Activated CD4-positive, alpha-beta T cell treated with anti-CD3 and anti-CD28 coated beads, Interleukin-2, amount 50 U/mL, for 4 hours (primary cell): Measurements from ENCODE around the gene GEMIN7.

Source experiments
- DNase-seq, 2 experiments: peaks; one replicate each; pipeline ENCODE4 v3.0.0-alpha.2; 2020

The GEMIN7 gene

DNA sequence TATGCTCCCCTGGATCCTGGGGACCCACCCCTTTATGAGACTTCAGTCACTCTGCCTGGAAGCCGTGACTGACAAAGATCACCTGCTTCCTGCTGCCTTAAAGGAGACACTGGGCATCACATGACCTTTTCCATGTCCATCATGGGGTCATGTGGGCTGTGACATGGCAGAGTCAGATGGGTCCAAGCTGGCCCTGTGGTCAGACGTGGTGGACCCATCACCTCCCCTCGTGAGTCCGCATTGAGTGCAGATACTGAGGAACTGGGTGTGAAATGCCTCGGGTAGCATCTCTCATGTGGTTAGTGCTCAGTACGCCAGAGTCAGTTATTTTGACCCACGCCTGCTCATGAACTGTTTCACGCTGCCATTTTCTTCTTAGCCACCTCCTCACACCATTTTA is 54.6 kb downstream of the GEMIN7 start:
- DNase-seq = no peak

DNA sequence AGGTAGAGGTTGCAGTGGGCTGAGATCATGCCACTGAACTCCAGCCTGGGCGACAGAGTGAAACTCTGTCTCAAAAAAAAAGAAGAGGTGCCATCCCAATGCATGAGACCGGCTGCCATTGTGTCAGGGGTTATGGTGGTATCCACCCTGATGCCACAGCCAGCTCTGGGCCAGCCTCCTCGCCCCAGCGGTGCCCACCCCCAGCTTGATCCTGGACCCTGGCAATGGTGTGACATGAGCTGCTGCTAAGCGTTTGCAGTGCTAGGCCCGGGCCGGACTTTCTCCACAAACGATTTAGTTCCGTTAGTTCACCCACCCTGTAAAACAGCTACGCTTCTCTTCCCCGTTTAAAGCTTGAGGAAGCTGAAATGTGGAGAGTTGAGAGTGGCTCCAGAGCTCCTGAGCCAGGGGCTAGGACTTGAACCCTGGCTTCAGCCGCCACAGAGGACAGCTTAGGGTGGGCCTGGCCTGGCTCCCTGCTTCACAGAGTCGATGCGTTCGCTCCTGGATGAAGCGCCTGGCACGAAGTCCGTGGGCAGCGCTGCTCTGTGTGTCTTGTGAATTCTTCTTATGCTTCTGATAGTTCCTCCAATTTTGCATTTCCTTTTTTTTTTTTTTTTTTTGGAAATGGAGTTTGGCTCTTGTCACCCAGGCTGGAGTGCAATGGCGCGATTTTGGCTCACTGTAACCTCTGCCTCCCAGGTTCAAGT is 56.3 kb downstream of the GEMIN7 start:
- DNase-seq = no peak

DNA sequence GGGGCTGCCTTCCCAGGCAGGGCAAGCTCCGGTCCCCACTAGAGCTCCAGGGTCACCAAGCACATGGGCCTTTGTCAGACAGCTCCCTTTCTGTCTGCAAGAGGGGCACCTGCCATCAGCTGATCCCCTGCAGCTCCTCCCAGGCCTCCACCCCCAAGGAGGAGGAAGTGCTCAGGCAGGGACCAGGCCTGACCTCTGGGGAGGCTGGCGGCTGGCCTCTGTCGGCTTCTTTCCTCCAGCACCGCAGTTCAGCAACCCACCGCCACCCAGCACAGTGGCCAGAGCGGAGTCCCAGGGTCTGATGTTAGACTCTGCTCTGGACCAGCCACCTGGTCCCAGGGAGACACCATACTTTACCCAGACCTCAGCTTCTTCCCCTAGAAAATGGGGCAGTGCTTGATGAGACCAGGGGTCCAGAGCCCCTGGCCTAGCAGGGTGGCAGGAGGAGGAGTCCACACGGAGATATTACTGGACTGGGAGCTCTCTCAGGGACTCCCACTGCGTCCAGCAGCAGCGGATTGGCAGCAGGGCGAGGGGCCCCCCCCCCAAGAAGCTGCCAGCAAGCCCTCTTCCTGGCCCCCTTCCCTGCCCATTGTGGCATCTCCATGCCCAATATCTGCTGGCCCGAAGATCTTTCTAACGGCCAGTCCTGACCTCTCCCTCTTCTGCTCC is 57.6 kb downstream of the GEMIN7 start:
- no peak for DNase-seq

GRCh38 chr19:45137179-45137761 is 58.2 kb downstream of the GEMIN7 start:
- DNase-seq = no peak

- no peak for DNase-seq
These were observed 59.3 kb downstream of the GEMIN7 start for GRCh38 chr19:45138303-45138751.

DNA sequence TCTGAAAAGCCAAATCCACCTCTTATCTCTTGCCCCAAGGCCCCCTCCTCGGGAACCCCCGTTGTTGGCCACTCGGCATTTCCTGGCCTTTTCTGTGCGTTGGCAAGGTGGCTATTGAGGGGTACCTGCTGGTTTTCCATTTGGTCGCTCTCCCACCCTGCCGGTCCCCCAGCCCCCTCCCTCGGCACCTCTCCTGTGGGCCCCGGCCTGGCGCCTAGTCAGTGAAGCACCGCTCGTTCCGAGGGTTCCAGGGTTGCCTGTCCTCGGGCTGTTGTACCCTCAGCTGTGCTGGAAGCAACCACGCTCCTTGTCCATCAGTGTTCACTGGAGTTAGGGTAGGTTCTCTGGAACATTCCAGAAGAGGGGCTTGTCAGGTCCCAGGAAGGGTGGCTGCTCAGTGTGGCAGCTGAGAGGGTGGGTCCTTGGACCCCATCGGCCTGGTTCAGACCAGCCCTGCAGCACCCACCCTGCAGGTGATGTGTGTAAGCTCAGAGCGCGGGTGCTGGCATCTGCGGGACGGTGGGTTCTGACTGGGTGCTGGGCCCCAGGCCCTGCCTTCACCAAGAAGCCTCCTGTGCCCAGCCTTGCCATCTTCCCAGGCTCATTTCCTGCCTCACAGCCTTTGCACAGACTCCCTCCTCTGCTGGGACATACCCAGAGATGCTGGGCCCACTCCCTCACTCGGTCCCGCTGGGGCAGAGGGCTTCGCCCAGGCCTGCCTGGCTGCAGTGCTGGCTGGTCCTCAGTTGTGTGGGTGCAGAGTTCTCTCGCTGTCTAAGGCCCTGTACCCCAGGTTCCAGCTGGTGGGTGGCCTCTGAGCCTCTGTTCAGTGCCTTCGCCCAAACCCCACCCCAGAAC is 60.5 kb downstream of the GEMIN7 start:
- DNase-seq = no peak

- DNase-seq = no peak
These were observed 61.1 kb downstream of the GEMIN7 start for GRCh38 chr19:45140144-45140503.

- no peak for DNase-seq
These were observed 61.5 kb downstream of the GEMIN7 start for GRCh38 chr19:45140533-45140932.
